H1 (cell line): ENCODE measurements around the gene JPH3. TPM values are rescaled to one million over a fixed set of nuclear protein-coding genes. Genes with fewer than 3 reads are reported as not detected.

Experiments used
- EP300 ChIP-seq, 2 experiments: IDR thresholded peaks; 1 replicate in 1 of 2; 2 replicates in 1 of 2; pipeline ENCODE4 v1.6.1; 2011 to 2012; ENCODE audit warnings: low read depth in 2 of 2, low read length in 2 of 2, mild to moderate bottlenecking in 2 of 2, borderline replicate concordance in 1 of 2, inconsistent platforms in 1 of 2, moderate library complexity in 1 of 2
- polyA plus RNA-seq, 7 experiments: library from polyadenylated mRNA; depleted of rRNA in 3 of 7; stranded (reverse) in 5 of 7; unstranded in 2 of 7; fragments of >200 nt in 5 of 7; fragments of 200-250 nt in 2 of 7; gene quantifications; 1 replicate in 5 of 7; 2 replicates in 1 of 7; 4 replicates in 1 of 7; pipeline versions ENCODE4 v1.2.1 to v1.2.3, GENCODE V29; 2011 to 2013; ENCODE audit warnings: missing spikeins in 2 of 7, mixed read lengths in 2 of 7
- total RNA-seq: library from RNA; stranded (reverse); fragmentation: NEBNext Ultra II Directional; extraction: Animal tissue kit (Norgen Biotek cat#: 25700); gene quantifications from 2 replicates; pipeline ENCODE4 v1.2.1, GENCODE V29; 2021

Gene JPH3
- total and polyA plus RNA-seq, 2 of the 8 experiments (the other 6 are each of a cell fraction or from before 2014, with no cell fraction given) = 10.3 to 28.3 TPM

DNA sequence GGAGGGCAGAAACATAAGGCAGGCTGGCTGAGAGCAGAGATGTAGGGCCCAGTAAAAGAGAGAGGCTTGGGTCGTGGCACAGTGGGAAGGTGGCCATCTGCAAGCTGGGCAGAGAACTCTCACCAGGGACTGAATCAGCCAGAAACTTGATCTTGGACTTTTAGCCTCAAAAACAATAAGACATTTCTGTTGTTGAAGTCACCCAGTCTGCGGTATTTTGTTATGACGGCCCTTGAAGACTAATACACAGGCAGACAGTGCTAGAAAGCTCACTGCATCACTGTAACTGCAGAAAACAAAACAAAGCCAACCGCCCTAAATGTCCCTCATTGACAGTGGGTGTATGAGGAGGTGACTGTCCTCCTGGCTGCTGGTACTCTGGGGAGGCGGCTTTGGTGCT lies 3.9 kb upstream of the JPH3 start (continued):
- no peak for TF ChIP-seq EP300 (IDR thresholded peaks at IDR 0.05; ENCODE audit: borderline replicate concordance in 1 of 2, low read depth in 2 of 2, low read length in 2 of 2)
- TF ChIP-seq, all 59 proteins: peak for 0
